IMR-90 (cell line): ENCODE measurements around the gene DACH1. TPM values are rescaled to one million over a fixed set of nuclear protein-coding genes. Genes with fewer than 3 reads are reported as not detected.

Experiments
- ATAC-seq: fragments of 200-7000 bp; cut with Tn5 transposase; 2 replicates; pipeline ENCODE4 v1.9.1; 2020; ENCODE audit warnings: low read depth, mild to moderate bottlenecking, moderate library complexity
- BruUV-seq: library from RNA; stranded (reverse); fragments of 400-500 nt; replicated peaks from 2 replicates; lab custom pipeline; 2021; lab: Mats Ljungman, UMichigan
- CTCF ChIA-PET: fragments of 300-600 bp; formaldehyde crosslinking; extraction: SDS; loops from one replicate; lab custom pipeline; 2021; ENCODE audit warnings: antibody characterized with exemption; lab: Yijun Ruan, JAX
- POLR2A ChIA-PET: fragments of 300-600 bp; sonication (Branson Sonifier 250); formaldehyde crosslinking; loops from one replicate; lab custom pipeline; 2022; ENCODE audit warnings: antibody characterized with exemption; ENCODE audit not compliant: unreplicated experiment; lab: Charles Lee
- DNase-seq: peaks from one replicate; pipeline ENCODE4 v3.0.0; 2013
- H2AFZ ChIP-seq: replicated peaks from 2 replicates; pipeline ENCODE3; 2013; ENCODE audit warnings: low read length, mild to moderate bottlenecking; ENCODE audit not compliant: poor library complexity
- H2AK5ac ChIP-seq: 2 replicates; pipeline ENCODE4 v1.6.1; 2013; ENCODE audit warnings: low read depth, low read length, inconsistent platforms
- H2AK9ac ChIP-seq: replicated peaks from 2 replicates; pipeline ENCODE3; 2013; ENCODE audit warnings: mild to moderate bottlenecking, low read depth, low read length, moderate library complexity; ENCODE audit not compliant: poor library complexity
- H2BK120ac ChIP-seq: 2 replicates; pipeline ENCODE4 v1.6.1; 2013; ENCODE audit warnings: low read depth, low read length, inconsistent platforms
- H2BK15ac ChIP-seq: 3 replicates; pipeline ENCODE4 v1.6.1; 2013; ENCODE audit warnings: low read depth, low read length, inconsistent platforms
- H2BK20ac ChIP-seq: 2 replicates; pipeline ENCODE4 v1.6.1; 2013; ENCODE audit warnings: low read depth, mild to moderate bottlenecking, inconsistent platforms, low read length, moderate library complexity
- H2BK5ac ChIP-seq: 2 replicates; pipeline ENCODE4 v1.6.1; 2013; ENCODE audit warnings: mild to moderate bottlenecking, low read depth, low read length, inconsistent platforms; ENCODE audit not compliant: poor library complexity, severe bottlenecking
- H3K14ac ChIP-seq: replicated peaks from 2 replicates; pipeline ENCODE4 v1.6.1; 2013; ENCODE audit warnings: low read depth, low read length, inconsistent platforms
- H3K18ac ChIP-seq: 2 replicates; pipeline ENCODE4 v1.6.1; 2013; ENCODE audit warnings: low read depth, low read length, control low read depth
- H3K23ac ChIP-seq: 2 replicates; pipeline ENCODE4 v1.6.1; 2013; ENCODE audit warnings: low read depth, low read length, inconsistent platforms
- H3K27ac ChIP-seq: 2 replicates; pipeline ENCODE4 v1.5.1; 2013; ENCODE audit warnings: mild to moderate bottlenecking, control low read depth, low read length; ENCODE audit not compliant: insufficient read depth
- H3K27me3 ChIP-seq: 2 replicates; pipeline ENCODE4 v1.6.1; 2013; ENCODE audit warnings: low read length; ENCODE audit not compliant: control insufficient read depth, insufficient read depth
- H3K36me3 ChIP-seq: 2 replicates; pipeline ENCODE4 v1.6.1; 2013; ENCODE audit warnings: low read length, mixed read lengths; ENCODE audit not compliant: control insufficient read depth, insufficient read depth
- H3K4ac ChIP-seq: 2 replicates; pipeline ENCODE4 v1.6.1; 2013; ENCODE audit warnings: low read depth, low read length, inconsistent platforms
- H3K4me1 ChIP-seq: 2 replicates; pipeline ENCODE4 v1.6.1; 2013; ENCODE audit warnings: low read length, mixed read lengths; ENCODE audit not compliant: control insufficient read depth, insufficient read depth
- H3K4me2 ChIP-seq: 2 replicates; pipeline ENCODE4 v1.6.1; 2013; ENCODE audit warnings: low read depth, mild to moderate bottlenecking, control low read depth, low read length, moderate library complexity
- H3K4me3 ChIP-seq: 2 replicates; pipeline ENCODE4 v1.5.1; 2013; ENCODE audit warnings: low read depth, mild to moderate bottlenecking, control low read depth, low read length, moderate library complexity; ENCODE audit not compliant: insufficient read depth
- H3K56ac ChIP-seq: 2 replicates; pipeline ENCODE4 v1.6.1; 2013; ENCODE audit warnings: low read length, inconsistent platforms; ENCODE audit not compliant: insufficient read depth; ENCODE audit errors: extremely low read depth
- H3K79me1 ChIP-seq, 2 experiments: 2 replicates each; pipeline ENCODE4 v1.6.1; 2013; ENCODE audit warnings: low read length in 2 of 2, inconsistent platforms in 1 of 2, low read depth in 1 of 2
- H3K9ac ChIP-seq: 2 replicates; pipeline ENCODE4 v1.6.1; 2013; ENCODE audit warnings: low read depth, low read length, control low read depth
- H3K9me1 ChIP-seq: 2 replicates; pipeline ENCODE4 v1.6.1; 2013; ENCODE audit warnings: low read length, inconsistent platforms; ENCODE audit not compliant: insufficient read depth
- H3K9me3 ChIP-seq: 2 replicates; pipeline ENCODE4 v1.6.1; 2013; ENCODE audit warnings: low read length; ENCODE audit not compliant: control insufficient read depth, insufficient read depth
- H4K20me1 ChIP-seq: 2 replicates; pipeline ENCODE4 v1.6.1; 2013; ENCODE audit warnings: low read length, inconsistent platforms; ENCODE audit not compliant: insufficient read depth
- H4K5ac ChIP-seq: 2 replicates; pipeline ENCODE4 v1.6.1; 2013; ENCODE audit warnings: mild to moderate bottlenecking, low read depth, low read length, control low read depth
- H4K8ac ChIP-seq, 2 experiments: 2 replicates each; pipeline ENCODE4 v1.6.1; 2013; ENCODE audit warnings: low read depth in 2 of 2, low read length in 2 of 2, control low read depth in 1 of 2, inconsistent platforms in 1 of 2
- H4K91ac ChIP-seq: 2 replicates; pipeline ENCODE4 v1.6.1; 2013; ENCODE audit warnings: low read depth, low read length, inconsistent platforms; ENCODE audit not compliant: insufficient read depth
- BHLHE40 ChIP-seq: fragments of 150-350 bp; IDR thresholded peaks from 2 replicates; pipeline ENCODE4 v1.6.1; 2016; ENCODE audit warnings: mild to moderate bottlenecking, low read depth, low read length
- CEBPB ChIP-seq: IDR thresholded peaks from 2 replicates; pipeline ENCODE4 v1.6.1; 2012; ENCODE audit warnings: low read depth, low read length, improper control_type of control experiment
- CHD1 ChIP-seq: IDR thresholded peaks from 2 replicates; pipeline ENCODE4 v1.6.1; 2012; ENCODE audit warnings: low read depth, low read length, improper control_type of control experiment
- FOS ChIP-seq: fragments of 150-350 bp; IDR thresholded peaks from 2 replicates; pipeline ENCODE4 v1.6.1; 2016; ENCODE audit warnings: low read depth, low read length
- MAFK ChIP-seq: IDR thresholded peaks from 2 replicates; pipeline ENCODE4 v1.6.1; 2012; ENCODE audit warnings: low read depth, low read length, improper control_type of control experiment
- MAZ ChIP-seq: IDR thresholded peaks from 2 replicates; pipeline ENCODE4 v1.6.1; 2012; ENCODE audit warnings: low read depth, mild to moderate bottlenecking, low read length, improper control_type of control experiment, moderate library complexity, borderline replicate concordance
- MXI1 ChIP-seq: IDR thresholded peaks from 2 replicates; pipeline ENCODE4 v1.6.1; 2012; ENCODE audit warnings: low read depth, mild to moderate bottlenecking, low read length, moderate library complexity, borderline replicate concordance
- NFE2L2 ChIP-seq: fragments of 150-350 bp; IDR thresholded peaks from 2 replicates; pipeline ENCODE4 v1.6.1; 2016; ENCODE audit warnings: low read depth, mild to moderate bottlenecking, low read length
- POLR2A ChIP-seq: IDR thresholded peaks from 2 replicates; pipeline ENCODE4 v1.6.1; 2012; ENCODE audit warnings: mild to moderate bottlenecking, low read depth, low read length
- RAD21 ChIP-seq: IDR thresholded peaks from 2 replicates; pipeline ENCODE4 v1.6.1; 2012; ENCODE audit warnings: low read length, improper control_type of control experiment
- RCOR1 ChIP-seq: IDR thresholded peaks from 2 replicates; pipeline ENCODE4 v1.6.1; 2012; ENCODE audit warnings: mild to moderate bottlenecking, low read length, improper control_type of control experiment; ENCODE audit not compliant: insufficient replicate concordance
- RFX5 ChIP-seq: IDR thresholded peaks from 2 replicates; pipeline ENCODE4 v1.8.0; 2012; ENCODE audit warnings: low read depth, mild to moderate bottlenecking, low read length, moderate library complexity
- SMC3 ChIP-seq: fragments of 150-350 bp; IDR thresholded peaks from 2 replicates; pipeline ENCODE4 v1.6.1; 2016; ENCODE audit warnings: low read depth, mild to moderate bottlenecking, antibody characterized with exemption, low read length, moderate library complexity
- WGBS, 2 experiments: methylation state at CpG; one replicate each; pipeline versions ENCODE4 v1.1.5 to v1.1.7; 2013; ENCODE audit warnings: missing lambda C conversion rate in 2 of 2; ENCODE audit not compliant: insufficient read length in 1 of 2; ENCODE audit errors: extremely low coverage in 2 of 2; 5-methylcytosine and 5-hydroxymethylcytosine counted together
- dilution Hi-C: fragments of 300-500 bp; cut with HindIII; formaldehyde crosslinking; loops from one replicate; pipeline ENCODE4 v1.14.3; 2018; ENCODE audit warnings: low sequenced_read_pairs; ENCODE audit not compliant: unreplicated experiment
- in situ Hi-C: fragments of 300-500 bp; cut with MboI; formaldehyde crosslinking; loops from 3 replicates; pipeline ENCODE4 v1.14.3; 2019; ENCODE audit warnings: low sequenced_read_pairs, inconsistent platforms, mixed read lengths
- intact Hi-C: fragments of 100-400 bp; cut with micrococcal nuclease; formaldehyde crosslinking; loops from 2 replicates; pipeline ENCODE4 v1.10.0; 2022
- polyA plus RNA-seq, 3 experiments: library from polyadenylated mRNA; depleted of rRNA; stranded (reverse); fragments of >200 nt; gene quantifications; 2 replicates each; pipeline ENCODE4 v1.2.3, GENCODE V29; 2012; ENCODE audit warnings: low replicate concordance in 1 of 3
- total RNA-seq: library from RNA; depleted of rRNA; stranded (reverse); fragments of >200 nt; gene quantifications from 2 replicates; pipeline ENCODE4 v1.2.3, GENCODE V29; 2012
- TF ChIP-seq, protein P1 (sequence below): fragments of 150-350 bp; IDR thresholded peaks from 2 replicates; pipeline ENCODE4 v1.6.1; 2017; ENCODE audit warnings: mild to moderate bottlenecking, antibody characterized with exemption, low read length, low read depth
- TF ChIP-seq, protein P2 (sequence below): conservative IDR thresholded peaks from 2 replicates; pipeline ENCODE4 v1.5.1; 2012; ENCODE audit warnings: mild to moderate bottlenecking, low read depth, low read length, improper control_type of control experiment
- TF ChIP-seq, protein P3 (sequence below): fragments of 150-350 bp; IDR thresholded peaks from 2 replicates; pipeline ENCODE4 v1.6.1; 2016; ENCODE audit warnings: low read depth, mild to moderate bottlenecking, low read length, moderate library complexity, borderline replicate concordance

Gene DACH1
- total and polyA plus RNA-seq, 2 of the 4 experiments (the other 2 are of a cell fraction), result not detected

DNA sequence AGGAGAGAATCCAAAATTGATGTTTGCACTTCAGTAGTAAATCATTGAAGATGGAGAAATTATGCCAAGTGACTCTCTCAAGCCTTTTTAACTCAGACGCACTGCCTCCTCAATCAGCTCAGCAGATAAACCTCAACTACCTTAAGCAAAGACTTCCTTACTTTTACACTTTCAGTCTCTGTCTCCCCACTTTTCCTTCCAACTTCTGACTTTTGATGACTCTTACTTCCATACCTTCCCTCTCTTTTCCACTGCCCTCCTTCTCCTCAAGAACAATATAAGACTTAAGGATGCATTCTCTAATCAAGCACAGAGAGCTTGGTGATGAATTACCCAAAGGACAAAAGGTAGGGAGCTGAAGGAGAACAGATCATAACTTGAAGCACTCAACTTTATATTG is 4.8 kb upstream of the DACH1 start:
- no peak overlapping the region for H2AFZ ChIP-seq
- no peak overlapping the region for H2BK120ac ChIP-seq
- no peak overlapping the region for H3K4me2 ChIP-seq
- no peak overlapping the region for H2BK5ac ChIP-seq
- no peaks in the 10 kb centered on the region for H3K9me3 ChIP-seq
- no peaks in the 10 kb centered on the region for H4K20me1 ChIP-seq
- H3K4me3 ChIP-seq, result no peak overlapping the region
- no peak overlapping the region for H2AK9ac ChIP-seq
- H3K36me3 ChIP-seq, result no peaks in the 10 kb centered on the region
- intact Hi-C loops (no loop called here), in situ Hi-C loops (loop anchor here (10.0 kb wide), 1 partner anchor 547 kb away; no protein-coding TSS in a partner anchor), dilution Hi-C loops (no loop called here)
- ATAC-seq (no peak), DNase-seq (no peak)
- TF ChIP-seq, protein P1, sequence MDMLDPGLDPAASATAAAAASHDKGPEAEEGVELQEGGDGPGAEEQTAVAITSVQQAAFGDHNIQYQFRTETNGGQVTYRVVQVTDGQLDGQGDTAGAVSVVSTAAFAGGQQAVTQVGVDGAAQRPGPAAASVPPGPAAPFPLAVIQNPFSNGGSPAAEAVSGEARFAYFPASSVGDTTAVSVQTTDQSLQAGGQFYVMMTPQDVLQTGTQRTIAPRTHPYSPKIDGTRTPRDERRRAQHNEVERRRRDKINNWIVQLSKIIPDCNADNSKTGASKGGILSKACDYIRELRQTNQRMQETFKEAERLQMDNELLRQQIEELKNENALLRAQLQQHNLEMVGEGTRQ, result no peak
- no peak for TF ChIP-seq CHD1
- TF ChIP-seq CEBPB, result no peak
- TF ChIP-seq, protein P2, sequence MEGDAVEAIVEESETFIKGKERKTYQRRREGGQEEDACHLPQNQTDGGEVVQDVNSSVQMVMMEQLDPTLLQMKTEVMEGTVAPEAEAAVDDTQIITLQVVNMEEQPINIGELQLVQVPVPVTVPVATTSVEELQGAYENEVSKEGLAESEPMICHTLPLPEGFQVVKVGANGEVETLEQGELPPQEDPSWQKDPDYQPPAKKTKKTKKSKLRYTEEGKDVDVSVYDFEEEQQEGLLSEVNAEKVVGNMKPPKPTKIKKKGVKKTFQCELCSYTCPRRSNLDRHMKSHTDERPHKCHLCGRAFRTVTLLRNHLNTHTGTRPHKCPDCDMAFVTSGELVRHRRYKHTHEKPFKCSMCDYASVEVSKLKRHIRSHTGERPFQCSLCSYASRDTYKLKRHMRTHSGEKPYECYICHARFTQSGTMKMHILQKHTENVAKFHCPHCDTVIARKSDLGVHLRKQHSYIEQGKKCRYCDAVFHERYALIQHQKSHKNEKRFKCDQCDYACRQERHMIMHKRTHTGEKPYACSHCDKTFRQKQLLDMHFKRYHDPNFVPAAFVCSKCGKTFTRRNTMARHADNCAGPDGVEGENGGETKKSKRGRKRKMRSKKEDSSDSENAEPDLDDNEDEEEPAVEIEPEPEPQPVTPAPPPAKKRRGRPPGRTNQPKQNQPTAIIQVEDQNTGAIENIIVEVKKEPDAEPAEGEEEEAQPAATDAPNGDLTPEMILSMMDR, result no peak
- TF ChIP-seq MAFK, result no peak
- TF ChIP-seq RCOR1, result no peak
- TF ChIP-seq NFE2L2, result no peak
- TF ChIP-seq RFX5, result no peak
- TF ChIP-seq, protein P3, sequence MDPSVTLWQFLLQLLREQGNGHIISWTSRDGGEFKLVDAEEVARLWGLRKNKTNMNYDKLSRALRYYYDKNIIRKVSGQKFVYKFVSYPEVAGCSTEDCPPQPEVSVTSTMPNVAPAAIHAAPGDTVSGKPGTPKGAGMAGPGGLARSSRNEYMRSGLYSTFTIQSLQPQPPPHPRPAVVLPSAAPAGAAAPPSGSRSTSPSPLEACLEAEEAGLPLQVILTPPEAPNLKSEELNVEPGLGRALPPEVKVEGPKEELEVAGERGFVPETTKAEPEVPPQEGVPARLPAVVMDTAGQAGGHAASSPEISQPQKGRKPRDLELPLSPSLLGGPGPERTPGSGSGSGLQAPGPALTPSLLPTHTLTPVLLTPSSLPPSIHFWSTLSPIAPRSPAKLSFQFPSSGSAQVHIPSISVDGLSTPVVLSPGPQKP, result no peak
- no peak for TF ChIP-seq RAD21
- TF ChIP-seq POLR2A, result no peak
- TF ChIP-seq MAZ, result no peak
- no peak for TF ChIP-seq MXI1
- TF ChIP-seq SMC3, result no peak
- no peak for TF ChIP-seq FOS
- TF ChIP-seq BHLHE40, result no peak
- H3K79me1 ChIP-seq, result no peaks in the 10 kb centered on the region
- no peak overlapping the region for H4K8ac ChIP-seq
- no peak overlapping the region for H4K5ac ChIP-seq
- no peak overlapping the region for H4K91ac ChIP-seq
- no peak overlapping the region for H3K4ac ChIP-seq
- no peak overlapping the region for H3K56ac ChIP-seq
- no peak overlapping the region for H3K9ac ChIP-seq
- no peaks in the 10 kb centered on the region for H3K4me1 ChIP-seq
- CTCF ChIA-PET, result interaction anchor here (0.6 to 1.4 kb wide), 2 partner anchors 159 to 551 kb away, joined by 3 to 5 read pairs; no protein-coding TSS in a partner anchor
- no peak overlapping the region for H2BK15ac ChIP-seq
- H2BK20ac ChIP-seq, result no peak overlapping the region
- H3K14ac ChIP-seq, result no peak overlapping the region
- POLR2A ChIA-PET, result interaction anchor here (0.7 kb wide), 1 partner anchor 9 kb away, joined by 3 read pairs; no protein-coding TSS in a partner anchor
- H3K27ac ChIP-seq, result no peak overlapping the region
- no peak overlapping the region for H2AK5ac ChIP-seq
- no TSS peak for BruUV-seq
- H3K23ac ChIP-seq, result no peak overlapping the region
- peaks cover 5% of the 10 kb centered on the region; the same call in 1 of the 2 replicates for H3K27me3 ChIP-seq
- no peak overlapping the region for H3K18ac ChIP-seq
- H3K9me1 ChIP-seq, result no peaks in the 10 kb centered on the region
- 67% methylated on average over 1 of the region's 1 CpG; no CpG with 5 or more reads in 1 of the 2 experiments for WGBS, 2 experiments
